ENCODE results near the gene COX7A1. TPM values are rescaled to one million over a fixed set of nuclear protein-coding genes. Genes with fewer than 3 reads are reported as not detected.
"Not testable (repeated sequence)": the region's sequence is repeated elsewhere in the genome, so short reads cannot be mapped to it uniquely, and the experiment has no call there.

COX7A1 gene
- total RNA-seq, 2 donors from 2014 or later, result 6.5 to 28.8 TPM

DNA sequence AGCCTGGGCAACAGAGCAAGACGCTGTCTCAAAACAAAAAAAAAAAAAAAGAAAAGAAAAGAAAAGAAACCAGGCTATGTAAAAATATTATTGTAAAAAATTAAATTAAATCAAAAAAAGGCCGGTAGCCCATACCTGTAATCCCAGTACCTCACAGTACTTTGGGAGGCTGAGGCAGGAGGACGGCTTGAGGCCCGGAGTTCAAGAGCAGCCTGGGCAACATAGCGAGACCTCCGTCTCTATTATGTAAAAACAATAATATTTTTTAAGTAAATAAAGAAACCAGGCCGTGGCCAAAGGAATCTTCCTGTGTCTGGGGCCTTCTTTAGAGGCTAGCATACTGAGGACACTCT, 13.2 kb downstream of the COX7A1 start:
- H3K27me3 ChIP-seq (replicated peaks; ENCODE audit: insufficient read depth), result no peaks in the 10 kb centered on the region
- intact Hi-C loops (cut with DNase I), result no loop called here
- TF ChIP-seq POLR2AphosphoS5 (IDR thresholded peaks at IDR 0.05) (no peak), POLR2A (IDR thresholded peaks at IDR 0.05) (no peak)
- TF ChIP-seq, protein P1, sequence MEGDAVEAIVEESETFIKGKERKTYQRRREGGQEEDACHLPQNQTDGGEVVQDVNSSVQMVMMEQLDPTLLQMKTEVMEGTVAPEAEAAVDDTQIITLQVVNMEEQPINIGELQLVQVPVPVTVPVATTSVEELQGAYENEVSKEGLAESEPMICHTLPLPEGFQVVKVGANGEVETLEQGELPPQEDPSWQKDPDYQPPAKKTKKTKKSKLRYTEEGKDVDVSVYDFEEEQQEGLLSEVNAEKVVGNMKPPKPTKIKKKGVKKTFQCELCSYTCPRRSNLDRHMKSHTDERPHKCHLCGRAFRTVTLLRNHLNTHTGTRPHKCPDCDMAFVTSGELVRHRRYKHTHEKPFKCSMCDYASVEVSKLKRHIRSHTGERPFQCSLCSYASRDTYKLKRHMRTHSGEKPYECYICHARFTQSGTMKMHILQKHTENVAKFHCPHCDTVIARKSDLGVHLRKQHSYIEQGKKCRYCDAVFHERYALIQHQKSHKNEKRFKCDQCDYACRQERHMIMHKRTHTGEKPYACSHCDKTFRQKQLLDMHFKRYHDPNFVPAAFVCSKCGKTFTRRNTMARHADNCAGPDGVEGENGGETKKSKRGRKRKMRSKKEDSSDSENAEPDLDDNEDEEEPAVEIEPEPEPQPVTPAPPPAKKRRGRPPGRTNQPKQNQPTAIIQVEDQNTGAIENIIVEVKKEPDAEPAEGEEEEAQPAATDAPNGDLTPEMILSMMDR (IDR thresholded peaks at IDR 0.05), result no peak
- H3K36me3 ChIP-seq, result peaks cover 3 to 6% of the 10 kb centered on the region in 2 donors
- WGBS, result 63% methylated on average over 7 of the region's 7 CpGs
- peak overlapping the region; percentile 59 to 87 for H3K4me3 ChIP-seq
- H3K4me1 ChIP-seq (replicated peaks), result peaks cover 12% of the 10 kb centered on the region
- H3K9me3 ChIP-seq, result no peaks in the 10 kb centered on the region
- no peak for DNase-seq (ENCODE audit: low spot score)
- peak overlapping the region; percentile 92 to 96 for H3K27ac ChIP-seq

DNA sequence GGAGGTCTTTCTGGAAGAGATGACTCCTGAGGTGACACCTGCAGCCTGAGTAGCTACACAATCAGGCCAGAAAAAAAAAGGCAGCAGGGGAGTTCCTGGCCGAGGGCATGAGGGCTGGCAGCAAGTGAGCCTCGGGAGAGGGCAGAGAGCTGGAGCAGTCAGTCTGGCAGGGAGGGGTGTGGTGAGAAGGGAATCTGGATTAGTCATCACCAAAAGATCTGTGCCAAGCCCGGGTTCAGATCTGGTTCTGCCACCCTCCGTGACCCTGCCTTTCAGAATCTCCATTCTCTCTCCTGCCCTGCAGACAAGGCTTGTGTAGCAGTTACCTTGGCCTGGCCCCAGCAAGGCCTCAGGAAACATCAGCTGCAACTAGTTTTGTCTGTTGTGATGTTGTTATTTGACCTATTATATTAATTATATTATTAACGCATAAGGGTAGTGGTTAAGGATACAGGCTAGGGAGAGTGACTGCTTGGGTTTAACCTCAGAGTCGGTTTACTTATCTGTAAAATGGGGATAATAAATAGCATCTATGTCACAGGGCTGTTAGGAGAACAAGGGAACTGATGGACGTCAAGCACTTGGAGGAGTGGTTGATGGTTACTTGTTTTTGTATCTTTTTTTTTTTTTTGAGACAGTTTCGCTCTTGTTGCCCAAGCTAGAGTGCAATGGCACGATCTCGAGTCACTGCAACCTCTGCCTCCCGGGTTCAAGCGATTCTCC, 15.1 kb downstream of the COX7A1 start:
- DNase-seq (ENCODE audit: low spot score), result peak; percentile 86
- no peak overlapping the region for H3K4me3 ChIP-seq
- TF ChIP-seq POLR2A (IDR thresholded peaks at IDR 0.05) (no peak), POLR2AphosphoS5 (IDR thresholded peaks at IDR 0.05) (peak; percentile 79)
- TF ChIP-seq, protein P1 (IDR thresholded peaks at IDR 0.05), result no peak
- peaks cover 12% of the 10 kb centered on the region for H3K4me1 ChIP-seq (replicated peaks)
- no peaks in the 10 kb centered on the region for H3K9me3 ChIP-seq
- intact Hi-C loops (cut with DNase I), result no loop called here
- H3K27me3 ChIP-seq (replicated peaks; ENCODE audit: insufficient read depth), result no peaks in the 10 kb centered on the region
- 52% methylated on average over 12 of the region's 12 CpGs for WGBS
- peak overlapping the region; percentile 69 to 76 for H3K27ac ChIP-seq
- H3K36me3 ChIP-seq, result no peaks in the 10 kb centered on the region

DNA sequence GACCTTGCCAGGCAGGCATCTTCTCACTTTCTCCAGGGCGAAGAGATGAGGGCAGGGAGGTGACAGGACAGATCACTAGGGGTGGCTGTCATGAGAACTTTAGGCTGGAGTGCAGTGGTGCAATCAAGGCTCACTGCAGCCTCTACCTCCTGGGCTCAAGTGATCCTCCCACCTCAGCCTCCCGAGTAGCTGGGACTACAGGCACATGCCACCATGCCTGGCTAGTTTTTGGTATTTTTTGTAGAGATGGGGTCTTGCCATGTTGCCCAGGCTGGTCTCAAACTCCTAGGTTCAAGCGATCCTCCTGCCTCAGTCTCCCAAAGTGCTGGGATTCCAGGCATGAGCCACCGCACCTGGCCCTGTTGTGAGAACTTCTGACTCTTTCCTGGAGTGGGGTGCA, 17.4 kb downstream of the COX7A1 start:
- H3K4me1 ChIP-seq (replicated peaks); H3K36me3 ChIP-seq; intact Hi-C loops (cut with DNase I); DNase-seq (ENCODE audit: low spot score); H3K27ac ChIP-seq; H3K27me3 ChIP-seq (replicated peaks; ENCODE audit: insufficient read depth); H3K9me3 ChIP-seq; H3K4me3 ChIP-seq: not testable (repeated sequence)
- WGBS, result 98% methylated on average over 4 of the region's 4 CpGs

DNA sequence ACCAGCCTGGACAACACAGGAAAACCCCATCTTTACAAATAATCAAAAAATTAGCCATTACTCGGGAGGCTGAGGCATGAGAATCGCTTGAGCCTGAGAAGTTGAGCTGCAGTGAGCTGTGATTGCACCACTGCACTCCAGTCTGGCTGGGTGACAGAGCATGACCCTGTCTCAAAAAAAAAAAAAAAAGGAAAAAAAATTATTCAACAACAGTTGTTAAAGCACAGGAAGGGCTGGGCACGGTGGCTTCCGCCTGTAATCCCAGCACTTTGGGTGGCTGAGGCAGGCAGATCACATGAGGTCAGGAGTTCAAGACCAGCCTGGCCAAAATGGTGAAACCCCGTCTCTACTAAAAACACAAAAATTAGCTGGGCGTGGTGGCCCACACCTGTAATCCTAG, 21.0 kb downstream of the COX7A1 start:
- H3K27me3 ChIP-seq (replicated peaks; ENCODE audit: insufficient read depth); DNase-seq (ENCODE audit: low spot score); H3K9me3 ChIP-seq; H3K27ac ChIP-seq; H3K36me3 ChIP-seq; H3K4me3 ChIP-seq; H3K4me1 ChIP-seq (replicated peaks); intact Hi-C loops (cut with DNase I): not testable (repeated sequence)
- WGBS, result 71% methylated on average over 6 of the region's 6 CpGs

DNA sequence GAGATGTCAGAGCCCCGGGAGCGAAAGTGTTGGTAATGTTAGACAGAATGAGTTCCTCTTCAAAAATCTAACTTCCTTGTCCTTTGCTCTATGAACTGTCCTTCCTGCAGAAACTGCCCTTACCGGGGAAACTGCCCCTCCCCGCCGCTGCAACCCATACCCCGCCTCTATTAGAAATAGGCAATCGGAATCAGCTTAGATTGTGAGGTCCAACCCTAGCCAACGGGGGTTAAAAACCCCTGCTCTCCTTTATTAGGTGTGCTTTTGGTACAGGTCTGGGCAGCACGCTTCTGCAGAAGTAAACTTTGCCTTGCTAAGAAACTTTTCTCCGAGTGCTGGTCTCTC, 23.9 kb downstream of the COX7A1 start:
- H3K4me3 ChIP-seq, result peak overlapping the region; percentile 30 to 35
- 15% methylated on average over 10 of the region's 10 CpGs for WGBS
- no peaks in the 10 kb centered on the region for H3K36me3 ChIP-seq
- peak overlapping the region; percentile 80 to 84 for H3K27ac ChIP-seq
- no peaks in the 10 kb centered on the region for H3K9me3 ChIP-seq
- TF ChIP-seq POLR2A (IDR thresholded peaks at IDR 0.05), result no peak
- TF ChIP-seq POLR2AphosphoS5 (IDR thresholded peaks at IDR 0.05), result no peak
- TF ChIP-seq, protein P1 (IDR thresholded peaks at IDR 0.05), result no peak
- no peaks in the 10 kb centered on the region for H3K27me3 ChIP-seq (replicated peaks; ENCODE audit: insufficient read depth)
- no peak for DNase-seq (ENCODE audit: low spot score)
- intact Hi-C loops (cut with DNase I), result no loop called here
- no peaks in the 10 kb centered on the region for H3K4me1 ChIP-seq (replicated peaks)

DNA sequence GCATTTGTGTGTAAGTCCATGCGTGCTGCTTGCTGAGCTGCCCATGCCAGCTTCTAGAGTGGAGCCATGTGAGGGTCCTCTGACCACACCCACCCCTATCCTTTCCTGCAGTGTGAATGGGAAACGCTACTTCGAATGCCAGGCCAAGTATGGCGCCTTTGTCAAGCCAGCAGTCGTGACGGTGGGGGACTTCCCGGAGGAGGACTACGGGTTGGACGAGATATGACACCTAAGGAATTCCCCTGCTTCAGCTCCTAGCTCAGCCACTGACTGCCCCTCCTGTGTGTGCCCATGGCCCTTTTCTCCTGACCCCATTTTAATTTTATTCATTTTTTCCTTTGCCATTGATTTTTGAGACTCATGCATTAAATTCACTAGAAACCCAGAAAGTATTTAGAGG, 26.7 kb downstream of the COX7A1 start:
- intact Hi-C loops (cut with DNase I), result no loop called here
- Histone ChIP-seq H3K9me3 (no peaks in the 10 kb centered on the region), H3K27ac (no peak overlapping the region), H3K4me3 (no peak overlapping the region), H3K27me3 (replicated peaks; ENCODE audit: insufficient read depth) (no peaks in the 10 kb centered on the region), H3K36me3 (peaks cover 0 to 4% of the 10 kb centered on the region in 2 donors), H3K4me1 (replicated peaks) (no peaks in the 10 kb centered on the region)
- no peak for DNase-seq (ENCODE audit: low spot score)
- no peak for TF ChIP-seq POLR2A (IDR thresholded peaks at IDR 0.05)
- no peak for TF ChIP-seq POLR2AphosphoS5 (IDR thresholded peaks at IDR 0.05)
- TF ChIP-seq, protein P1 (IDR thresholded peaks at IDR 0.05), result no peak
- 77% methylated on average over 9 of the region's 9 CpGs for WGBS
